IMR-90 (cell line): Measurements from ENCODE around the gene OR13C2.
"Not testable (repeated sequence)": the region's sequence is repeated elsewhere in the genome, so short reads cannot be mapped to it uniquely, and the experiment has no call there.

Source experiments
- BHLHE40 ChIP-seq: fragments of 150-350 bp; IDR thresholded peaks from 2 replicates; pipeline ENCODE4 v1.6.1; 2016; ENCODE audit warnings: mild to moderate bottlenecking, low read depth, low read length
- CHD1 ChIP-seq: IDR thresholded peaks from 2 replicates; pipeline ENCODE4 v1.6.1; 2012; ENCODE audit warnings: low read depth, low read length, improper control_type of control experiment
- MXI1 ChIP-seq: IDR thresholded peaks from 2 replicates; pipeline ENCODE4 v1.6.1; 2012; ENCODE audit warnings: low read depth, mild to moderate bottlenecking, low read length, moderate library complexity, borderline replicate concordance
- POLR2A ChIP-seq: IDR thresholded peaks from 2 replicates; pipeline ENCODE4 v1.6.1; 2012; ENCODE audit warnings: mild to moderate bottlenecking, low read depth, low read length
- RAD21 ChIP-seq: IDR thresholded peaks from 2 replicates; pipeline ENCODE4 v1.6.1; 2012; ENCODE audit warnings: low read length, improper control_type of control experiment
- RFX5 ChIP-seq: IDR thresholded peaks from 2 replicates; pipeline ENCODE4 v1.8.0; 2012; ENCODE audit warnings: low read depth, mild to moderate bottlenecking, low read length, moderate library complexity
- SMC3 ChIP-seq: fragments of 150-350 bp; IDR thresholded peaks from 2 replicates; pipeline ENCODE4 v1.6.1; 2016; ENCODE audit warnings: low read depth, mild to moderate bottlenecking, antibody characterized with exemption, low read length, moderate library complexity
- TF ChIP-seq, protein P1 (sequence below): conservative IDR thresholded peaks from 2 replicates; pipeline ENCODE4 v1.5.1; 2012; ENCODE audit warnings: mild to moderate bottlenecking, low read depth, low read length, improper control_type of control experiment

GRCh38 chr9:104598749-104599148 lies 6.7 kb downstream of the OR13C2 start:
- TF ChIP-seq, protein P1, sequence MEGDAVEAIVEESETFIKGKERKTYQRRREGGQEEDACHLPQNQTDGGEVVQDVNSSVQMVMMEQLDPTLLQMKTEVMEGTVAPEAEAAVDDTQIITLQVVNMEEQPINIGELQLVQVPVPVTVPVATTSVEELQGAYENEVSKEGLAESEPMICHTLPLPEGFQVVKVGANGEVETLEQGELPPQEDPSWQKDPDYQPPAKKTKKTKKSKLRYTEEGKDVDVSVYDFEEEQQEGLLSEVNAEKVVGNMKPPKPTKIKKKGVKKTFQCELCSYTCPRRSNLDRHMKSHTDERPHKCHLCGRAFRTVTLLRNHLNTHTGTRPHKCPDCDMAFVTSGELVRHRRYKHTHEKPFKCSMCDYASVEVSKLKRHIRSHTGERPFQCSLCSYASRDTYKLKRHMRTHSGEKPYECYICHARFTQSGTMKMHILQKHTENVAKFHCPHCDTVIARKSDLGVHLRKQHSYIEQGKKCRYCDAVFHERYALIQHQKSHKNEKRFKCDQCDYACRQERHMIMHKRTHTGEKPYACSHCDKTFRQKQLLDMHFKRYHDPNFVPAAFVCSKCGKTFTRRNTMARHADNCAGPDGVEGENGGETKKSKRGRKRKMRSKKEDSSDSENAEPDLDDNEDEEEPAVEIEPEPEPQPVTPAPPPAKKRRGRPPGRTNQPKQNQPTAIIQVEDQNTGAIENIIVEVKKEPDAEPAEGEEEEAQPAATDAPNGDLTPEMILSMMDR, result not testable (repeated sequence)
- TF ChIP-seq RFX5, POLR2A, MXI1, RAD21, SMC3, BHLHE40, CHD1: not testable (repeated sequence)
